ENCODE results near the gene C10orf53. TPM values are rescaled to one million over a fixed set of nuclear protein-coding genes. Genes with fewer than 3 reads are reported as not detected.

The C10orf53 gene
- total and polyA plus RNA-seq, 2 of the 8 experiments (the other 6 are each of a cell fraction or from before 2014, with no cell fraction given): not detected

GRCh38 chr10:49633327-49634068, 46.0 kb upstream of the C10orf53 start:
- no peak overlapping the region for H3K27ac ChIP-seq (ENCODE audit: low read depth, low read length)
- no peaks in the 10 kb centered on the region for H3K9me3 ChIP-seq (ENCODE audit: insufficient read depth in 2 of 2, low read depth in 1 of 2, low read length in 1 of 2)
- H3K4me2 ChIP-seq (ENCODE audit: insufficient read depth in 1 of 2, low read depth in 2 of 2, low read length in 2 of 2): no peak overlapping the region
- no peaks in the 10 kb centered on the region for H3K23me2 ChIP-seq (ENCODE audit: low read depth, low read length)
- H2AK5ac ChIP-seq (ENCODE audit: low read depth, low read length): no peak overlapping the region
- no peaks in the 10 kb centered on the region for H4K20me1 ChIP-seq (replicated peaks in 1 of 2; ENCODE audit: control insufficient read depth in 1 of 2, insufficient read depth in 2 of 2, low read length in 2 of 2)
- no peak overlapping the region for H3K9ac ChIP-seq (replicated peaks in 1 of 4; ENCODE audit: extremely low read depth in 1 of 4, low read depth in 3 of 4, low read length in 3 of 4)
- H3K56ac ChIP-seq (replicated peaks; ENCODE audit: insufficient read length, low read depth, low read length): no peak overlapping the region
- DNase-seq (ENCODE audit: low read depth in 1 of 2, low spot score in 2 of 2): no peak
- H4K8ac ChIP-seq (ENCODE audit: extremely low read depth, insufficient read depth, low read length): no peak overlapping the region
- no peak overlapping the region for H2BK12ac ChIP-seq (ENCODE audit: low read depth, low read length)
- no peak overlapping the region for H3K23ac ChIP-seq (ENCODE audit: insufficient read length)
- H4K91ac ChIP-seq (replicated peaks; ENCODE audit: insufficient read length, low read length): no peak overlapping the region
- no peak overlapping the region for H3K4me3 ChIP-seq (ENCODE audit: extremely low read depth in 1 of 4, insufficient read depth in 2 of 4, low read depth in 3 of 4, low read length in 4 of 4)
- H2BK20ac ChIP-seq (ENCODE audit: low read length): no peak overlapping the region
- no peaks in the 10 kb centered on the region for H3K36me3 ChIP-seq (ENCODE audit: control insufficient read depth in 2 of 4, insufficient read depth in 4 of 4, low read length in 3 of 4)
- WGBS, 2 experiments (ENCODE audit: extremely low coverage in 1 of 2, insufficient coverage in 1 of 2, insufficient read length in 1 of 2, insufficient replicate concordance in 2 of 2, low coverage in 1 of 2, low lambda C conversion rate in 2 of 2, missing lambda C conversion rate in 1 of 2): 82% methylated on average over 13 of the region's 13 CpGs; no CpG with 5 or more reads in 1 of the 2 experiments
- ChIA-PET POLR2A (ENCODE audit: partially characterized antibody) (interaction anchor here (1.3 kb wide), 1 partner anchor 11 kb away, joined by 3 read pairs; no protein-coding TSS in a partner anchor), CTCF (ENCODE audit: partially characterized antibody) (interaction anchor here (0.8 to 1.9 kb wide), 5 partner anchors 11 to 39 kb away, joined by 3 to 5 read pairs (median 4); no protein-coding TSS in a partner anchor)
- H3K18ac ChIP-seq (ENCODE audit: extremely low read depth, low read length): no peak overlapping the region
- no peaks in the 10 kb centered on the region for H3K27me3 ChIP-seq (replicated peaks in 1 of 4; ENCODE audit: control insufficient read depth in 3 of 4, extremely low read depth in 1 of 4, insufficient read depth in 3 of 4, low read length in 3 of 4)
- H4K5ac ChIP-seq (ENCODE audit: insufficient read length, low read depth, low read length): no peak overlapping the region
- no peak overlapping the region for H2BK120ac ChIP-seq (replicated peaks; ENCODE audit: low read depth, low read length)
- H3K4me1 ChIP-seq (replicated peaks in 1 of 4; ENCODE audit: control insufficient read depth in 3 of 4, insufficient read depth in 4 of 4, low read length in 3 of 4): no peaks in the 10 kb centered on the region; a peak in 2 of 7 replicates
- H2AFZ ChIP-seq (ENCODE audit: low read length): no peak overlapping the region
- no peaks in the 10 kb centered on the region for H3K79me1 ChIP-seq (ENCODE audit: low read depth, low read length)
- H3K4ac ChIP-seq (replicated peaks; ENCODE audit: insufficient read length, low read depth, low read length): no peak overlapping the region
- no peaks in the 10 kb centered on the region for H3K79me2 ChIP-seq (ENCODE audit: control insufficient read depth in 1 of 2, insufficient read depth in 2 of 2, low read length in 2 of 2)
- FAIRE-seq: no peak
- H2BK5ac ChIP-seq (ENCODE audit: low read depth, low read length): no peak overlapping the region
- H2BK15ac ChIP-seq (ENCODE audit: low read length): no peak overlapping the region
- H3K14ac ChIP-seq (ENCODE audit: insufficient read length): no peak overlapping the region
- TF ChIP-seq RAD21 (IDR thresholded peaks at IDR 0.05 in 1 of 2, conservative IDR thresholded peaks at IDR 0.05 in 1 of 2; ENCODE audit: low read depth in 2 of 2, low read length in 2 of 2): no peak
- no peak for TF ChIP-seq RFX5 (IDR thresholded peaks at IDR 0.05; ENCODE audit: borderline replicate concordance, low read depth, low read length)
- TF ChIP-seq BCL11A (IDR thresholded peaks at IDR 0.05; ENCODE audit: low read depth in 2 of 2, low read length in 2 of 2): no peak
- TF ChIP-seq HDAC2 (IDR thresholded peaks at IDR 0.05; ENCODE audit: borderline replicate concordance in 1 of 2, low read depth in 2 of 2, low read length in 2 of 2): no peak
- no peak for TF ChIP-seq TAF1 (IDR thresholded peaks at IDR 0.05; ENCODE audit: low read depth, low read length)
- TF ChIP-seq KDM1A (IDR thresholded peaks at IDR 0.05; ENCODE audit: borderline replicate concordance, low read length): no peak
- TF ChIP-seq MAX (IDR thresholded peaks at IDR 0.05): no peak
- TF ChIP-seq SIX5 (IDR thresholded peaks at IDR 0.05; ENCODE audit: low read depth, low read length): no peak
- no peak for TF ChIP-seq EZH2 (IDR thresholded peaks at IDR 0.05; ENCODE audit: low read depth, low read length, severe bottlenecking)
- no peak for TF ChIP-seq ASH2L (IDR thresholded peaks at IDR 0.05; ENCODE audit: low read length)
- TF ChIP-seq JUND (IDR thresholded peaks at IDR 0.05; ENCODE audit: low read length): no peak
- no peak for TF ChIP-seq NRF1 (IDR thresholded peaks at IDR 0.05; ENCODE audit: low read depth, low read length)
- TF ChIP-seq SP4 (IDR thresholded peaks at IDR 0.05; ENCODE audit: low read length): no peak
